Mesodermal cell (in vitro differentiated cells): ENCODE measurements around the gene RHOBTB3.

ENCODE experiments used
- H3K27ac ChIP-seq: 2 replicates; pipeline ENCODE4 v1.7.0; 2013; ENCODE audit warnings: mild to moderate bottlenecking, low read depth, low read length, moderate library complexity; ENCODE audit not compliant: severe bottlenecking
- H3K36me3 ChIP-seq: 2 replicates; pipeline ENCODE4 v1.7.1; 2013; ENCODE audit warnings: mild to moderate bottlenecking, low read length, moderate library complexity; ENCODE audit not compliant: control insufficient read depth, insufficient read depth
- H3K4me1 ChIP-seq: one replicate; pipeline ENCODE4 v1.7.1; 2013; ENCODE audit warnings: mild to moderate bottlenecking, low read length; ENCODE audit not compliant: insufficient read depth, control insufficient read depth, poor library complexity, severe bottlenecking
- H3K4me3 ChIP-seq: 2 replicates; pipeline ENCODE4 v1.7.0; 2013; ENCODE audit warnings: low read length, control low read depth, mild to moderate bottlenecking; ENCODE audit not compliant: insufficient read depth, poor library complexity, severe bottlenecking; ENCODE audit errors: extremely low read depth
- H3K9me3 ChIP-seq: 2 replicates; pipeline ENCODE4 v1.7.1; 2013; ENCODE audit warnings: mild to moderate bottlenecking, low read length, moderate library complexity; ENCODE audit not compliant: control insufficient read depth
- WGBS, 2 experiments: methylation state at CpG; one replicate each; pipeline ENCODE4 v1.1.5; 2013; ENCODE audit warnings: missing lambda C conversion rate in 2 of 2; ENCODE audit not compliant: insufficient coverage in 2 of 2; 5-methylcytosine and 5-hydroxymethylcytosine counted together

The RHOBTB3 gene

DNA sequence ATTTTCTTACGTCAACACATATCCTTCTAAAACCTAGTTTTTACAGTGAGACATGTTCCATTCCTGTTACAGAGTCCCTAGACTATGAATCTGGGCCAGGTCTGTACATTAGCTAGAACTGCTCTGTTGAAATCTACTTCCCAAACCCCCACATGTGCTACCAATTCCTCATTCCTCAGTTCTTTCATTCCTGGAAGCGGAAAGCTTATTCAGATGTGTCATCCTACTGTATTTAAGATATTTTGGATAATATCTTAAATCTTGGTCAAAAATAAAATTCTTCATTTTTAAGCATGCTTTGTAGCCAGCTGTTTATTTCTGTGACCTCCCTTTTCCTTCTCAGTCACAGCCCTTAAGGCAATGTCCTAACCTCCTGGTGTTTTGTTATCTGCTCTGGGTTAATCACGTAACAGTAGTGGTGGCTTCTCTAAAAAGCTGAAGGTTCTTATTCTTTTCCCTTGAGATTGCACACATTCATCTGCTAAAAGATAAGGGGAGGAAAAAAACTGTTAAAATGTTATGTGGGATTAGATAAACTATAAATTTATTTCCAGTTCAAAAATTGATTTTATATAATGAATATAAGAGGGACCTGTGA, 55.8 kb downstream of the RHOBTB3 start:
- Histone ChIP-seq H3K36me3 (peaks cover 72% of the 10 kb centered on the region), H3K4me3 (no peak overlapping the region), H3K9me3 (no peaks in the 10 kb centered on the region), H3K27ac (no peak overlapping the region), H3K4me1 (peaks cover 5% of the 10 kb centered on the region)
- 100% methylated on average over 1 of the region's 3 CpGs for WGBS, 2 experiments

GRCh38 chr5:95788493-95788892, 57.4 kb downstream of the RHOBTB3 start:
- Histone ChIP-seq H3K4me1 (peaks cover 15% of the 10 kb centered on the region), H3K27ac (no peak overlapping the region), H3K36me3 (peaks cover 76% of the 10 kb centered on the region), H3K9me3 (no peaks in the 10 kb centered on the region), H3K4me3 (no peak overlapping the region)
- 96 to 97% methylated on average over 8 of the region's 8 CpGs for WGBS, 2 experiments

DNA sequence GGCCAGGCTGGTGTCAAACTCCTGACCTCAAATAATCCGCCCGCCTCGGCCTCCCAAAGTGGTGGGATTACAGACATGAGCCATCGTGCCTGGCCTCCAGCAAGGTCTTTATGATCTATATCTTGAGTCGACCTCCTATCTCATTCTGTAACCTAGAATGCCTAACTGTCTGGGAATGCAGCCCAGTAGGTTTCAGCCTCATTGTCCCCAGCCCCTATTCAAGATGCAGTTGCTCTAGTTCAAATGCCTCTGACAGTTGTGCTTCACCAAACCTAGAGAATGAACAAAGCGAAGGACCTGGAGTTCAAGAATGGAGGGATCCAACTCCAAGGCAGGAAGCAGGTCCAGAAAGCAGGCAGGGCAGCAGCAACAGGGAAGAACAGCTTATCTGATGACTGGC, 60.6 kb downstream of the RHOBTB3 start:
- Histone ChIP-seq H3K9me3 (no peaks in the 10 kb centered on the region), H3K36me3 (peaks cover 66% of the 10 kb centered on the region), H3K4me3 (no peak overlapping the region), H3K4me1 (peaks cover 19% of the 10 kb centered on the region), H3K27ac (peak overlapping the region; percentile 17)
- WGBS, 2 experiments: 86 to 91% methylated on average over 6 of the region's 6 CpGs

GRCh38 chr5:95794070-95794516, 63.0 kb downstream of the RHOBTB3 start:
- H3K4me1 ChIP-seq: peaks cover 19% of the 10 kb centered on the region
- H3K27ac ChIP-seq: peak overlapping the region; percentile 69
- H3K36me3 ChIP-seq: peaks cover 51% of the 10 kb centered on the region
- no peaks in the 10 kb centered on the region for H3K9me3 ChIP-seq
- 64 to 100% methylated on average over 1 to 2 of the region's 3 CpGs for WGBS, 2 experiments
- no peak overlapping the region for H3K4me3 ChIP-seq

DNA sequence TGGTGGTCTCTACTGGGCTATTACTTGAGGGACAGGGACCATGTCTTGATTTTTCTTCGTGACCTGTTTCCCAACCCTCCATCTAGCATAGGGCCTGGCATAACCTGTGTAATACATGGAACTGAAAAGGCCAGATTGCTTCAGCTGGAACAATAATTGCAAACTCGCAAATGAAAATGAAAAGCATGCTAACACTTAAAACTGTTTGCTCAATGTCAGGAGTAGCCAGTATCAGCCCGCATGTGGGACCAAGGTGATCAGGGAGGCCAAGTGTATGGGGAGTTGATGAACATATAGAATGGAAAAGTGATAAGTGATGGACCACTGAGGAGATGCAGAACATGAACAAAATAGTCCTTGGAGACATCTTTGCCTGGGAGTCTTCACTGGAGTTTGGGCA, 66.2 kb downstream of the RHOBTB3 start:
- no peak overlapping the region for H3K27ac ChIP-seq
- H3K9me3 ChIP-seq: no peaks in the 10 kb centered on the region
- H3K4me3 ChIP-seq: no peak overlapping the region
- 98 to 100% methylated on average over 3 of the region's 3 CpGs for WGBS, 2 experiments
- H3K4me1 ChIP-seq: peaks cover 19% of the 10 kb centered on the region
- H3K36me3 ChIP-seq: peaks cover 22% of the 10 kb centered on the region

DNA sequence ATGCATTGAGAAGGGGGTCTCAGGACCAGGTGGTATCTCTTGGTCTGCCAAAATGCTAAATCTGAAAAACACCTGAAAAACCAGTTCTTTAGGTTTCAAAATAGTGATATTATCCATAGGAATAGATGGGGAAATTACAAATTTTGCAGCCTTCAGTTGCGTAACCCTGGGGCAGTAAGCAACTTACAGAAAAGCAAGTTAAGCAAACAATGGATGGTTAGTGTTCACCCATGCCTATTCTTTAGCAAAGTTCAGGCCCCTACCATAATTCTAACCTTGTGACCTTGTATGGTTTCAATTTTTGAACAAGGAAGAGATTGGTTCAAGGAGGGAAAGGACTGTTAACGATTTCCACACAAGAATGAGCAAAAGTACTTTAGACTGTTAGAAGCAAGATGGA, 66.9 kb downstream of the RHOBTB3 start:
- WGBS, 2 experiments: 100% methylated on average over 1 of the region's 2 CpGs; no CpG with 5 or more reads in 1 of the 2 experiments
- Histone ChIP-seq H3K4me1 (peaks cover 13% of the 10 kb centered on the region), H3K36me3 (peaks cover 17% of the 10 kb centered on the region), H3K4me3 (no peak overlapping the region), H3K9me3 (no peaks in the 10 kb centered on the region), H3K27ac (no peak overlapping the region)

DNA sequence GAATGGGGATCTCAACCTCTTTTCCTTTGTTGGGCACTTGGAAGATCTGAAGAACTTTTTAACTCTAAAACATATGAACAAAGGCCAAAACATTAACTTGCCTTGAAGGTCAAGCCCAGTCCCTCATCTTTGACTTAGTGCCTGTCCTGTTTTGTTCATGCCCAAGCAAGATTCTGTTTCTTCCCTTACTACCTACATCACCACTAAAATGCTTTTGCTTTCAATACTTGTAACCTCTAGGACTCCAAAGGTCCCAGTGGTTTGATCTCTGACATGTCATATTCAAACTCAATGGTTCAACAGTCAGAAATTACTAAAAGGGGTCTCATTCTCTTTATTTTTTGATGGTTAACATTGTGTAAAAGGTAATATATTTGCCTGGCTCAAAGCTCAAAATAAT, 67.4 kb downstream of the RHOBTB3 start:
- H3K36me3 ChIP-seq: peaks cover 12% of the 10 kb centered on the region
- peaks cover 8% of the 10 kb centered on the region for H3K4me1 ChIP-seq
- no peaks in the 10 kb centered on the region for H3K9me3 ChIP-seq
- H3K27ac ChIP-seq: no peak overlapping the region
- no peak overlapping the region for H3K4me3 ChIP-seq

- 88 to 94% methylated on average over 4 of the region's 4 CpGs for WGBS, 2 experiments
- no peak overlapping the region for H3K27ac ChIP-seq
- H3K9me3 ChIP-seq: no peaks in the 10 kb centered on the region
- peaks cover 2% of the 10 kb centered on the region for H3K4me1 ChIP-seq
- peaks cover 5% of the 10 kb centered on the region for H3K36me3 ChIP-seq
- H3K4me3 ChIP-seq: no peak overlapping the region
These were observed 68.2 kb downstream of the RHOBTB3 start for GRCh38 chr5:95799191-95799835.

DNA sequence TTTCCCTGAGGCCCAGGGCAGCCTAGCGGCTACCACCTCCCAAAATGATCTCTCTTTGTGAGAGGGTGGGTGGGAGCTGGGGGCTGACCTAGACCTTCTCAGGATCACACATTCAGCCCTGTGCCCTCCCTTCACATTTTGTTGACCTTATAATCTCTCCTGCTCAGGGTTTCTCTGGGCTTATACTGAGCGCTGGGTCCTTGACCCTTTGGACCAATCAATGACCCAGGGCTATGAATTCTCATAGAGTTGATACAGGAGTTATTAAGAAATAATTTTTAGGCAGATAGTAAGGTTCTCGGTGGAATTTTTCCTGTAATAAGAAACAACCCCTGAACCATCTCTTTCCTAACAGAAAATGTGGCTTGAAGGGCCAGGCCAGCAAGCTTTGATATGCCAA, 69.4 kb downstream of the RHOBTB3 start:
- no peak overlapping the region for H3K4me3 ChIP-seq
- H3K4me1 ChIP-seq: no peaks in the 10 kb centered on the region
- no peaks in the 10 kb centered on the region for H3K9me3 ChIP-seq
- peaks cover 6% of the 10 kb centered on the region for H3K36me3 ChIP-seq
- H3K27ac ChIP-seq: no peak overlapping the region
- WGBS, 2 experiments: 100% methylated on average over 1 of the region's 3 CpGs; no CpG with 5 or more reads in 1 of the 2 experiments

DNA sequence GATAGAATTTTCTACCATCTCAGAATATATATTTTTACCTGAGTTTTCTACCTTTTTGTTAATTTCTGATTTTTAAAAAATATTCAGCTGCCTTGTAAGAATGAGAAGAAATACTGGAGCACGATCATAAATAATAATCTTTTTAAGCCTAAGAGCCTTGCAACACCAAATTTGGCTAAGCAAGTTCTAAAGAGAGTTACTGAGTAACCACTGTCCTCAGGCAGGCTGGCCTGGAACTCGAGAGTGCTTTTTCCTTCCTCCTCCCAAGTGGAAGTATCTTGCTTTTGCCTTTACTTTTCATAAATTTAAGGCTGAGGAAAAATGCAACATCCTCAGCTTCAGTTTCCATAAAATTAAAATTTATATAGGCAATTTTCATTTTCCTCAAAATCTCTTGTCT, 70.4 kb downstream of the RHOBTB3 start:
- no peak overlapping the region for H3K4me3 ChIP-seq
- H3K4me1 ChIP-seq: no peaks in the 10 kb centered on the region
- H3K27ac ChIP-seq: no peak overlapping the region
- WGBS, 2 experiments: 100% methylated on average over 1 of the region's 2 CpGs; no CpG with 5 or more reads in 1 of the 2 experiments
- H3K9me3 ChIP-seq: no peaks in the 10 kb centered on the region
- peaks cover 6% of the 10 kb centered on the region for H3K36me3 ChIP-seq

GRCh38 chr5:95801961-95802360, 70.8 kb downstream of the RHOBTB3 start:
- 70% methylated on average over 2 of the region's 3 CpGs; no CpG with 5 or more reads in 1 of the 2 experiments for WGBS, 2 experiments
- no peaks in the 10 kb centered on the region for H3K9me3 ChIP-seq
- peaks cover 6% of the 10 kb centered on the region for H3K36me3 ChIP-seq
- H3K4me3 ChIP-seq: no peak overlapping the region
- H3K27ac ChIP-seq: no peak overlapping the region
- H3K4me1 ChIP-seq: no peaks in the 10 kb centered on the region
